GM13977 (cell line): Measurements from ENCODE around the gene LRRC47.

Source experiments
- DNase-seq: peaks from one replicate; pipeline ENCODE4 v3.0.0; 2012; ENCODE audit warnings: low spot score
- in situ Hi-C: fragments of 300-500 bp; cut with MboI; formaldehyde crosslinking; loops from one replicate; pipeline ENCODE4 v1.12.0; 2022; ENCODE audit warnings: low sequenced_read_pairs, low pct_unique_long_range_greater_than_20kb, mixed read lengths, inconsistent platforms; ENCODE audit not compliant: unreplicated experiment
- TF ChIP-seq, protein P1 (sequence below): IDR thresholded peaks from 2 replicates; pipeline ENCODE4 v1.5.1; 2012; ENCODE audit warnings: mild to moderate bottlenecking, control low read depth; ENCODE audit not compliant: insufficient read depth; ENCODE audit errors: extremely low read depth, missing control alignments

Gene LRRC47

DNA sequence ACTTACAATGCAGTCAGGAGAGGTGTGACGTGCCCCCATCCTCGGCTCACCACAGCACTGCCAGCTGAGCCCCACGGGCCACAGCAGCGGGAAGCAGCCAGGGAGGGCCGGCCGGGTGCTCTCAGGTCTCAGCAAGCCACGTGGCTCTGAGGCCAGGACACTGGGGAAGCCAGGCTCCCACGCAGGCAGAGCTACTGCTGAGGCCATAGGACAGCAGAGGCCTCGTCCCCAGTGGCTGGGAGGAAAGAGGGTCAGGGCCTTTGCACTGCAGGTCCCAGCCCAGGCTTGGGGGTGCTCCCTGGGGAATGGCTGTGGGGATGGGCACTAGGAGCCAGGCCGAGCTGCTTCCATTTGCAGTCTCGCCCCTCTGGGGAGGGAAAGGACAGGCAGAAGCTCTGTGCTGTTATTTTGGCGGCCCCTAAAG, 5.8 kb downstream of the LRRC47 start:
- in situ Hi-C loops: no loop called here
- TF ChIP-seq, protein P1, sequence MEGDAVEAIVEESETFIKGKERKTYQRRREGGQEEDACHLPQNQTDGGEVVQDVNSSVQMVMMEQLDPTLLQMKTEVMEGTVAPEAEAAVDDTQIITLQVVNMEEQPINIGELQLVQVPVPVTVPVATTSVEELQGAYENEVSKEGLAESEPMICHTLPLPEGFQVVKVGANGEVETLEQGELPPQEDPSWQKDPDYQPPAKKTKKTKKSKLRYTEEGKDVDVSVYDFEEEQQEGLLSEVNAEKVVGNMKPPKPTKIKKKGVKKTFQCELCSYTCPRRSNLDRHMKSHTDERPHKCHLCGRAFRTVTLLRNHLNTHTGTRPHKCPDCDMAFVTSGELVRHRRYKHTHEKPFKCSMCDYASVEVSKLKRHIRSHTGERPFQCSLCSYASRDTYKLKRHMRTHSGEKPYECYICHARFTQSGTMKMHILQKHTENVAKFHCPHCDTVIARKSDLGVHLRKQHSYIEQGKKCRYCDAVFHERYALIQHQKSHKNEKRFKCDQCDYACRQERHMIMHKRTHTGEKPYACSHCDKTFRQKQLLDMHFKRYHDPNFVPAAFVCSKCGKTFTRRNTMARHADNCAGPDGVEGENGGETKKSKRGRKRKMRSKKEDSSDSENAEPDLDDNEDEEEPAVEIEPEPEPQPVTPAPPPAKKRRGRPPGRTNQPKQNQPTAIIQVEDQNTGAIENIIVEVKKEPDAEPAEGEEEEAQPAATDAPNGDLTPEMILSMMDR: no peak

DNA sequence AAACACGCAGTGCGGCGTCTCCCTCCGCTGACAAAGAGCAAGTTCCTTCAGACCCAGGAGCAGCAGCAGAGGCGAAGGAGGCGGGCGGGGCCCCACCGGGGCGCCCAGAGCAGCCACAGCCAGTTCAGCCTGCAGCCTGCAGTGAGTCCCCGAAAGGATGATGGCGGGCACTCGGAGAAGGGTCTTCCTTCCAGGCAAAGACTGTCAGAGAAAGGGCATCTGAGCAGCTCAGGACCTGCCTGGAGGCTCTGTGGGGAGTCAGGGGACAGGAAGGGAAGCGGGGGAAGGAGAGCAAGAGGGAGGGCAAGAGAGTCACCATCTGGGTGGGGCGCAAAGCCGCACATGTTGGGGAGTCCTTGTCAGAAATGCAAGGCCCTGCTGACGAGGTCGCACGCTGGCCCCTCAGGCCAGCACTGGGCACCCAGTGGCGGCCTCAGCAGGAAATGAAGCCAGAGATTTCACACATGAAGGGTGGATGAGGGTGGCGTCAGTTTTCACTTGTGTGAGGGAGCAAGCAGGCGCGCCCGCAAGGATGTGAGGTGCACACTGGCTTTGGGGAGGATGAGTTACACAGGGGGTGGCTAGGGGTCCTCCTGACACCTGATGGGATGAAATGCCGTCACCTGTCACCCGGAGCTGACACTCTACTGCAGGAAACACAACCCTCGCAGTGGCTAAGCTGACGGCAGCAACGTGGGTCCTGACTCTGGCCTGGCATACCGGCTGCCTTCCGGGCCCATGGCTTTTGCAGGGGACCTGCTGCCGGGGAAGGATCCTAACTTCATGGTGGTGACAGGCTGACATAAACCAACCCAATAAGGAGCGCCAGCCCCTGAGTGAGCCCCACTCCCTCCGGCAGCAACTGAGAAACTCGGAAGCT, 6.6 kb downstream of the LRRC47 start:
- DNase-seq: no peak
- in situ Hi-C loops: no loop called here
- TF ChIP-seq, protein P1: no peak

More for the DNA sequence above, 5.8 kb downstream of the LRRC47 start:
- no peak for DNase-seq

DNA sequence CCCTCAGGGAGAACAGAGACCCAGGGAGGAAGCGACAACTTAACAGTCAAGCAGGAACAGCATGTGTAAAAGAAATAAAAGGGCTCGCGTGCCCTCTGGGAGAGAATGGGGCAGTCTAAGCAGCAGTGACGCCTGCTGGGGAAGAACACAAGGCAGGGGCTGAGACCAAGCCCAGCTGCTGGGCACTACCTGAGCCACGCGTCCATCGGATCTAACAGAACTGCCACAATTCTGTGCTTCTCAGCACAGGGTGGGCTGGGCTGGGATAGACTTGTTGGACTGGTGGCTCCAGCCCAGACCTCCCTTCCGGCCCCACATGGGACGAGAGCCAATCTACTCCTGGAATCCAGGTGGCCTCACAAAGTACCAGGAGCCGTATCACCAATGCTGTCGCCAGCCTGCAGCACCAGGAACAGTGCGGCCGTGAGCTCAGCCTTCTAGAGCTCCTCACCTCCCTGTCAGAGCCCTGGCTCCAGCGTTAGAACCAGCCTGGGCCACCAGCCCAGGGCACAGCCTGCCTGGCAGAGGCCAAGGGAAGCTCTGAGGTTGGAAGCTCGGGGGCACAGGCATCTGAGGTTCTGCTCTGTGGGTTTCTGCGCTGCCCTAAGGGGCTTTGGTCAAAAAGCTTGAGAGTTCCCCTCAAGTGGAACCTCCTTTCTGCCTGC, 7.4 kb downstream of the LRRC47 start:
- TF ChIP-seq, protein P1: no peak
- DNase-seq: no peak
- in situ Hi-C loops: no loop called here

DNA sequence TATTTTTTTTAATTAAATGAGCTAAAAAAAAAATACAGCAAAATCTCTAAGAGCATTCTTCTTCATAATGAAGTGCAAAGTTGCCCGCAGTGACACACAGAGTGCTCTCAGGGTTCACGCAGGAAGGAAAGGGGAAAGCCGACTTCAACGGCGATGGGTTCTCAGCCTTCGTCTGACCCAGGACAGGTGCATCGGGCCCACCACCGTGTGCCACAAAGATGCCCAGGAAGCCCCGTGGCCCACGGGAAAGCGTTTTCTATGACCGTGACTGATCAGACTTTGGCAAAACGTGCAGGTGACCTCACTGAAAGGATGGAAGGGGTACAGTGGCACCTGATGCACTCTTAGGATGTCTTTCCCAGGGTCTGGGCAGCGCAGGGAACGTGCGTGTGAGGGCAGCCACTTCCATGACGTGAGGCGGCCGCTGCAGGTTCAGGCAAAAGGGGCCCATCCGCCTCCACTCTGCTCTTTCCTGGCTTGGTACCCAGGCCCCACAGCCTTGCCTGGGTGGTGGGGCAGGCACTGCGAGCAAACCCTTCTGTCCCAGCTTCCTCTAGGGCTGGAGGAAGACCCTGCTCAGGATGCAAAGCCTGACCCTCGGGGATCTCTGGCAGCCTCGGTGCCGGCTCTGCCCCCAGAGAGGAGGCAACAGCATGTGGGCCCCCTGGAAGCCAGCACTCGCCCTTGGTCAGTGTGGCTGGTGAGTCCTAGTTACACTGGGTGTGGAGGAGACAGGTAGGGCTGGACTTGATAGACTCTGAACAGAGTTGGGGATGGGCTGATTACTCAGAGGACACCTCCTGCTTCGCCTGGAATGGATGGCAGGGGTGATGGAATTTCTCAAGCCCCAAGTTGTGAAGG, 8.3 kb downstream of the LRRC47 start:
- TF ChIP-seq, protein P1: no peak
- no peak for DNase-seq
- in situ Hi-C loops: no loop called here

DNA sequence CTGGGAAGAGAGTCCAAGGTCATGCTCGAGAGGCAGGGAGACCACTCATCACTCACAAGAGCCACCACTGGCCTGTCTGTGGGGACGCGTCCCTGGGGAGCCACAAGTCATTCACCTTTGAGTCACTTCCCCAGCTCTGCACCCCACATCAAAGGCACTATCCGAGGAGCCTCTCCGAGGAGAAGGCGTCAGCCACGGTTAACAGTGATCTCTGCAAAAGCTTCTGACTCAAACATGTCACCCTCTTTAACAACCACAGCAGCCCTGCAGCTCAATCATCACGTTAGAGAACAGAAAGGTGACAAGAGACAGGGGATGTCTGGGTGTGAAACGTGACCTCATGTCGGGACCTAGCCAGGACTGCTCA, 9.0 kb downstream of the LRRC47 start:
- TF ChIP-seq, protein P1: no peak
- in situ Hi-C loops: no loop called here
- DNase-seq: no peak

DNA sequence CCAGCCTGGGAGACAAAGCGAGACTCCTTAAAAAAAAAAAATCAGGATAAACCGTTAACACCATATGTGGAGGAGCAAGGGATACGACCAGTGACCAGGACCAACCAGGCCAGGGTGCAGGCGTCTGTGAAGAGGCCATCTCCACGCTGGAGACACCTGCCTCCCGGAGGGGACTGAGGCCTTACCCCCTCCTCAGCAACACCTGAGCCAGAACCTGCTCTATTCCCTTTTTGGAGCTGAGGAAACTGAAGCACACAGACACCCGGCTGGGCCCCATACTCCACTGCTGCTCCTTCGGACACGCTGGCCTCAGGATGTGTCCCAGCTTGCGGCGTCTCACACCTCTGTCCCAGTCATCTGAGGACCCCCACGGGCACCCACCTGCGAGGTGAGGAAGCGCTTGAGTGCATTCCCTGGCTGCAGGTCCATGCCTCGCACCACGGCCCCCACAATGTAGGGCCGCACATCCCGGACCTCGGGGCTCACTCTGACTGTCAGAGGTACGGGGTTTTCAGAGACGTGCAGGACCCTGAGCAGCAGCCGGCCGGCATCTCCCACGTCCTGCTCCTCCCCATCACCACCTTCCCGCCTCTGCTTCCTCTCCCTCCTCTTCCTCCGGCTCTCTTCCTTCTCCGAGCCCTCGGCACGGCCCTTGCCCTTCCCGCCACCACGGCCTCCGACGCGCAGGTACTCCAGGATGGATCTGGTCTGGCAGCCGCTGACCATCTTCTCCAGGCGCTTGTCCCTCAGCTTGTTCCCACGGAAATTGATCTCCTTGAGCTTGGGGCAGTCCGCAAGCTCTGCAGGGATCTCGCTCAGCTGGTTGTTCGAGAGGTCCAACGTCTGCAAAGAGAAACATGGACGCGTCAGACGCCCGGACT, 9.6 kb downstream of the LRRC47 start:
- in situ Hi-C loops: no loop called here
- TF ChIP-seq, protein P1: no peak
- DNase-seq: no peak
